ENCODE measurements around the gene KRTAP5-5. TPM values are rescaled to one million over a fixed set of nuclear protein-coding genes. Genes with fewer than 3 reads are reported as not detected.

KRTAP5-5 gene
- total and polyA plus RNA-seq, 2 of the 13 experiments (the other 11 are each of a cell fraction or from before 2014, with no cell fraction given) = not detected

DNA sequence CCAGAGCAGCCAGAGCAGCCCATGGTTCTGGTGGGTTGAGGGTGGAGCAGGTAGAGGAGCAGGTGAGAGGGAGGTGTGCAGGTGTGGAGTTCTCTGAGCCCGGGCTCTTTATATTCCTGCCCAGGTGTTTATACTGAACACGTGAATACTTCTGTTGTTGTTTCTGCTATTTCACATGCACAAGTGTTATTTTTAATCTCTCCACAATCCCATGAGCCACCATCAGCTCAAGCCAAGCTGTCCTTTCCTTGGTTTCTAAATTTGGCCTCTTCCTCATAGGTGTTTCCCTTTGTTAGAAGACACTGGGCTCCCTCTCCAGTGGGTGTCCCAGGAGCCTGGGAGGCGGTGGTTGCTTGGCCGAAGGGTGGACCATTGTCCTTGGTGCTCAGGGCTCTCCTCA, 21.2 kb upstream of the KRTAP5-5 start, which contains the start of gene KRTAP5-3:
Gene KRTAP5-3, minus strand, starts transcription at position 101 of the 400 bp plus-strand sequence. Its CDS starts 78 bp downstream, at position 23.
- CTCF ChIA-PET (ENCODE audit: low intra/inter-chr PET ratio, low total read pairs) = no interaction called here

More for the DNA sequence above, 21.2 kb upstream of the KRTAP5-5 start, which contains the start of gene KRTAP5-3:
- DNase-seq (ENCODE audit: low spot score) = no peak
- no TSS peak for BruUV-seq (replicated peaks)
- H3K27ac ChIP-seq (ENCODE audit: extremely low read length, insufficient read depth, low read length) = no peak within 1 kb of the TSS
- ATAC-seq = no peak
- no peaks in the 10 kb centered on the region for H3K36me3 ChIP-seq (replicated peaks in 1 of 2; ENCODE audit: control insufficient read depth in 1 of 2, insufficient read depth in 2 of 2, low read length in 2 of 2)
- in situ Hi-C loops (cut with HindIII; ENCODE audit: extremely low pct_ligation_motif_present, low pct_unique_long_range_greater_than_20kb) = no loop called here
- H3K4me2 ChIP-seq (ENCODE audit: low read depth, low read length) = no peak within 1 kb of the TSS
- no peaks in the 10 kb centered on the region for H4K20me1 ChIP-seq (ENCODE audit: insufficient read depth, low read length)
- no peaks in the 10 kb centered on the region for H3K9me3 ChIP-seq (ENCODE audit: low read length)
- no peak within 1 kb of the TSS for H3K4me3 ChIP-seq (replicated peaks in 1 of 3; ENCODE audit: insufficient read depth in 1 of 3, low read depth in 2 of 3, low read length in 3 of 3)
- no peaks in the 10 kb centered on the region; the same call in 1 of the 2 replicates for H3K4me1 ChIP-seq (ENCODE audit: insufficient read depth, low read length)
- no peaks in the 10 kb centered on the region for H3K79me2 ChIP-seq (ENCODE audit: insufficient read depth, low read length)
- intact Hi-C loops (cut with micrococcal nuclease; ENCODE audit: unreplicated experiment) = no loop called here
- POLR2A ChIA-PET = no interaction called here
- TF ChIP-seq ZNF879 (CRISPR knock-in tag; IDR thresholded peaks at IDR 0.05) = no peak
- TF ChIP-seq, protein P1, sequence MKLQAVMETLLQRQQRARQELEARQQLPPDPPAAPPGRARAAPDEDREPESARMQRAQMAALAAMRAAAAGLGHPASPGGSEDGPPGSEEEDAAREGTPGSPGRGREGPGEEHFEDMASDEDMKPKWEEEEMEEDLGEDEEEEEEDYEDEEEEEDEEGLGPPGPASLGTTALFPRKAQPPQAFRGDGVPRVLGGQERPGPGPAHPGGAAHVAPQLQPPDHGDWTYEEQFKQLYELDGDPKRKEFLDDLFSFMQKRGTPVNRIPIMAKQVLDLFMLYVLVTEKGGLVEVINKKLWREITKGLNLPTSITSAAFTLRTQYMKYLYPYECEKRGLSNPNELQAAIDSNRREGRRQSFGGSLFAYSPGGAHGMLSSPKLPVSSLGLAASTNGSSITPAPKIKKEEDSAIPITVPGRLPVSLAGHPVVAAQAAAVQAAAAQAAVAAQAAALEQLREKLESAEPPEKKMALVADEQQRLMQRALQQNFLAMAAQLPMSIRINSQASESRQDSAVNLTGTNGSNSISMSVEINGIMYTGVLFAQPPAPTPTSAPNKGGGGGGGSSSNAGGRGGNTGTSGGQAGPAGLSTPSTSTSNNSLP (IDR thresholded peaks at IDR 0.05; ENCODE audit: low read depth, low read length) = no peak
- no peak for TF ChIP-seq DNMT3B (CRISPR knock-in tag; conservative IDR thresholded peaks at IDR 0.05)
- TF ChIP-seq, protein P2, sequence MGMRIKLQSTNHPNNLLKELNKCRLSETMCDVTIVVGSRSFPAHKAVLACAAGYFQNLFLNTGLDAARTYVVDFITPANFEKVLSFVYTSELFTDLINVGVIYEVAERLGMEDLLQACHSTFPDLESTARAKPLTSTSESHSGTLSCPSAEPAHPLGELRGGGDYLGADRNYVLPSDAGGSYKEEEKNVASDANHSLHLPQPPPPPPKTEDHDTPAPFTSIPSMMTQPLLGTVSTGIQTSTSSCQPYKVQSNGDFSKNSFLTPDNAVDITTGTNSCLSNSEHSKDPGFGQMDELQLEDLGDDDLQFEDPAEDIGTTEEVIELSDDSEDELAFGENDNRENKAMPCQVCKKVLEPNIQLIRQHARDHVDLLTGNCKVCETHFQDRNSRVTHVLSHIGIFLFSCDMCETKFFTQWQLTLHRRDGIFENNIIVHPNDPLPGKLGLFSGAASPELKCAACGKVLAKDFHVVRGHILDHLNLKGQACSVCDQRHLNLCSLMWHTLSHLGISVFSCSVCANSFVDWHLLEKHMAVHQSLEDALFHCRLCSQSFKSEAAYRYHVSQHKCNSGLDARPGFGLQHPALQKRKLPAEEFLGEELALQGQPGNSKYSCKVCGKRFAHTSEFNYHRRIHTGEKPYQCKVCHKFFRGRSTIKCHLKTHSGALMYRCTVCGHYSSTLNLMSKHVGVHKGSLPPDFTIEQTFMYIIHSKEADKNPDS (CRISPR knock-in tag; IDR thresholded peaks at IDR 0.05) = no peak
- TF ChIP-seq, protein P3, sequence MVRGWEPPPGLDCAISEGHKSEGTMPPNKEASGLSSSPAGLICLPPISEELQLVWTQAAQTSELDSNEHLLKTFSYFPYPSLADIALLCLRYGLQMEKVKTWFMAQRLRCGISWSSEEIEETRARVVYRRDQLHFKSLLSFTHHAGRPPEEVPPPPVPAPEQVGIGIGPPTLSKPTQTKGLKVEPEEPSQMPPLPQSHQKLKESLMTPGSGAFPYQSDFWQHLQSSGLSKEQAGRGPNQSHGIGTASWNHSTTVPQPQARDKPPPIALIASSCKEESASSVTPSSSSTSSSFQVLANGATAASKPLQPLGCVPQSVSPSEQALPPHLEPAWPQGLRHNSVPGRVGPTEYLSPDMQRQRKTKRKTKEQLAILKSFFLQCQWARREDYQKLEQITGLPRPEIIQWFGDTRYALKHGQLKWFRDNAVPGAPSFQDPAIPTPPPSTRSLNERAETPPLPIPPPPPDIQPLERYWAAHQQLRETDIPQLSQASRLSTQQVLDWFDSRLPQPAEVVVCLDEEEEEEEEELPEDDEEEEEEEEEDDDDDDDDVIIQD (CRISPR knock-in tag; IDR thresholded peaks at IDR 0.05; ENCODE audit: low read depth) = no peak
- peaks cover 2 to 41% of the 10 kb centered on the region in 2 experiments; a peak in 4 of 5 replicates for H3K27me3 ChIP-seq (ENCODE audit: control insufficient read depth in 1 of 2, insufficient read depth in 2 of 2, low read length in 2 of 2)
- H3K9ac ChIP-seq (ENCODE audit: insufficient read depth, low read depth, low read length) = no peak within 1 kb of the TSS
- FAIRE-seq = no peak
- 27% methylated on average over 4 of the region's 4 CpGs for WGBS (ENCODE audit: low lambda C conversion rate)
- H2AFZ ChIP-seq (ENCODE audit: low read length) = no peak within 1 kb of the TSS
